GM23338 (cell line): ENCODE measurements around the gene GIPC2.

Experiments used
- CREB1 ChIP-seq: fragments of 250-450 bp; sonication (Bioruptor Pico); IDR thresholded peaks from 2 replicates; pipeline ENCODE4 v1.5.0; 2020; ENCODE audit warnings: low read depth, mild to moderate bottlenecking, moderate library complexity
- CTCF ChIP-seq, 2 experiments: fragments of 200-600 bp in 1 of 2; sonication (generic) in 1 of 2; conservative IDR thresholded peaks; 2 replicates each; pipeline versions ENCODE4 v1.5.1 to v1.6.1; 2016 to 2017; ENCODE audit warnings: antibody characterized with exemption in 2 of 2, low read depth in 2 of 2, mild to moderate bottlenecking in 2 of 2, moderate library complexity in 1 of 2
- ETS1 ChIP-seq: IDR thresholded peaks from 2 replicates; pipeline ENCODE4 v1.6.1; 2016; ENCODE audit warnings: antibody characterized with exemption
- EZH2 ChIP-seq: fragments of 200-600 bp; sonication (generic); IDR thresholded peaks from one replicate; pipeline ENCODE4 v1.8.0; 2017; ENCODE audit warnings: antibody characterized with exemption, mild to moderate bottlenecking, low read depth; ENCODE audit not compliant: unreplicated experiment
- EZH2phosphoT487 ChIP-seq: fragments of 200-600 bp; sonication (generic); IDR thresholded peaks from one replicate; pipeline ENCODE4 v1.8.1; 2018; ENCODE audit warnings: antibody characterized with exemption; ENCODE audit not compliant: unreplicated experiment
- JUNB ChIP-seq: IDR thresholded peaks from one replicate; pipeline ENCODE4 v1.6.1; 2016; ENCODE audit warnings: antibody characterized with exemption; ENCODE audit not compliant: unreplicated experiment
- NANOG ChIP-seq: IDR thresholded peaks from 2 replicates; pipeline ENCODE4 v1.6.1; 2016; ENCODE audit warnings: antibody characterized with exemption, borderline replicate concordance
- POLR2AphosphoS5 ChIP-seq: IDR thresholded peaks from 2 replicates; pipeline ENCODE4 v1.6.1; 2016; ENCODE audit warnings: antibody characterized with exemption, low read depth
- REST ChIP-seq: IDR thresholded peaks from one replicate; pipeline ENCODE4 v1.6.1; 2018; ENCODE audit warnings: antibody characterized with exemption; ENCODE audit not compliant: unreplicated experiment

- TF ChIP-seq CTCF (conservative IDR thresholded peaks at IDR 0.05; ENCODE audit: low read depth in 2 of 2) (no peak), ETS1 (no peak), EZH2 (no peak), POLR2AphosphoS5 (no peak), JUNB (no peak), EZH2phosphoT487 (no peak), NANOG (no peak), REST (no peak), CREB1 (CRISPR knock-in tag) (no peak)
Observed at GRCh38 chr1:78089010-78089409, 43.2 kb downstream of the GIPC2 start.
